Karpas-422 (cell line): Measurements from ENCODE around the gene GUCA2A. TPM values are rescaled to one million over a fixed set of nuclear protein-coding genes. Genes with fewer than 3 reads are reported as not detected.

Experiments
- DNase-seq: peaks from one replicate; pipeline ENCODE4 v3.0.0-alpha.2; 2015
- H2AFZ ChIP-seq: fragments of 200-600 bp; sonication (generic); 2 replicates; pipeline ENCODE4 v1.6.1; 2014; ENCODE audit warnings: antibody characterized with exemption, low read length, mixed read lengths
- H3K27ac ChIP-seq: fragments of 200-600 bp; sonication (generic); 2 replicates; pipeline ENCODE4 v1.5.1; 2014; ENCODE audit warnings: mild to moderate bottlenecking, low read length, moderate library complexity
- H3K27me3 ChIP-seq: fragments of 200-600 bp; sonication (generic); 2 replicates; pipeline ENCODE4 v1.6.1; 2014; ENCODE audit warnings: low read length, mixed read lengths
- H3K36me3 ChIP-seq: fragments of 200-600 bp; sonication (generic); 2 replicates; pipeline ENCODE4 v1.6.1; 2014; ENCODE audit warnings: low read length, mixed read lengths; ENCODE audit not compliant: insufficient read depth
- H3K4me1 ChIP-seq: fragments of 200-600 bp; sonication (generic); 2 replicates; pipeline ENCODE4 v1.6.1; 2014; ENCODE audit warnings: mild to moderate bottlenecking, low read length, mixed read lengths
- H3K4me2 ChIP-seq: fragments of 200-600 bp; sonication (generic); 2 replicates; pipeline ENCODE4 v1.6.1; 2014; ENCODE audit warnings: low read length, low read depth, mild to moderate bottlenecking; ENCODE audit not compliant: poor library complexity, severe bottlenecking
- H3K4me3 ChIP-seq: fragments of 200-600 bp; sonication (generic); 2 replicates; pipeline ENCODE4 v1.5.1; 2014; ENCODE audit warnings: mild to moderate bottlenecking, antibody characterized with exemption, low read length, mixed read lengths
- H3K79me2 ChIP-seq: fragments of 200-600 bp; sonication (generic); 2 replicates; pipeline ENCODE4 v1.6.1; 2014; ENCODE audit warnings: mild to moderate bottlenecking, low read length, mixed read lengths
- H3K9ac ChIP-seq: fragments of 200-600 bp; sonication (generic); 2 replicates; pipeline ENCODE4 v1.6.0; 2014; ENCODE audit warnings: low read length
- H3K9me2 ChIP-seq: fragments of 200-600 bp; sonication (generic), shearing (Covaris generic); replicated peaks from 2 replicates; pipeline ENCODE4 v1.6.0; 2014; ENCODE audit warnings: mild to moderate bottlenecking, low read length, moderate library complexity; ENCODE audit not compliant: insufficient read depth
- H3K9me3 ChIP-seq: fragments of 300-700, 200-600 bp; sonication (generic); 2 replicates; pipeline ENCODE4 v1.6.1; 2014; ENCODE audit warnings: low read length, mixed read lengths
- H4K20me1 ChIP-seq: fragments of 200-600 bp; sonication (generic); 2 replicates; pipeline ENCODE4 v1.6.1; 2014; ENCODE audit warnings: mild to moderate bottlenecking, antibody characterized with exemption, low read length, low read depth; ENCODE audit not compliant: insufficient read depth
- total RNA-seq: library from RNA; depleted of rRNA; stranded (reverse); fragments of >200 nt; shearing (Covaris generic); gene quantifications from 2 replicates; pipeline ENCODE4 v1.2.3, GENCODE V29; 2014; ENCODE audit warnings: low replicate concordance

Gene GUCA2A
- total RNA-seq, 1 experiment from 2014 or later, result not detected

GRCh38 chr1:42173961-42174735 lies 9.6 kb upstream of the GUCA2A start:
- 0 out of 2 replicates have a peak, but pooled peaks cover 5% of the 10 kb centered on the region for H4K20me1 ChIP-seq
- no peak overlapping the region for H3K9ac ChIP-seq
- H3K79me2 ChIP-seq, result no peaks in the 10 kb centered on the region
- no peaks in the 10 kb centered on the region for H3K4me1 ChIP-seq
- no peak for DNase-seq
- H3K36me3 ChIP-seq, result no peaks in the 10 kb centered on the region
- H3K27ac ChIP-seq, result no peak overlapping the region
- no peaks in the 10 kb centered on the region for H3K27me3 ChIP-seq
- H3K9me2 ChIP-seq, result no peaks in the 10 kb centered on the region
- no peaks in the 10 kb centered on the region for H3K9me3 ChIP-seq
- no peak overlapping the region for H2AFZ ChIP-seq
- H3K4me3 ChIP-seq, result no peak overlapping the region
- no peak overlapping the region for H3K4me2 ChIP-seq

DNA sequence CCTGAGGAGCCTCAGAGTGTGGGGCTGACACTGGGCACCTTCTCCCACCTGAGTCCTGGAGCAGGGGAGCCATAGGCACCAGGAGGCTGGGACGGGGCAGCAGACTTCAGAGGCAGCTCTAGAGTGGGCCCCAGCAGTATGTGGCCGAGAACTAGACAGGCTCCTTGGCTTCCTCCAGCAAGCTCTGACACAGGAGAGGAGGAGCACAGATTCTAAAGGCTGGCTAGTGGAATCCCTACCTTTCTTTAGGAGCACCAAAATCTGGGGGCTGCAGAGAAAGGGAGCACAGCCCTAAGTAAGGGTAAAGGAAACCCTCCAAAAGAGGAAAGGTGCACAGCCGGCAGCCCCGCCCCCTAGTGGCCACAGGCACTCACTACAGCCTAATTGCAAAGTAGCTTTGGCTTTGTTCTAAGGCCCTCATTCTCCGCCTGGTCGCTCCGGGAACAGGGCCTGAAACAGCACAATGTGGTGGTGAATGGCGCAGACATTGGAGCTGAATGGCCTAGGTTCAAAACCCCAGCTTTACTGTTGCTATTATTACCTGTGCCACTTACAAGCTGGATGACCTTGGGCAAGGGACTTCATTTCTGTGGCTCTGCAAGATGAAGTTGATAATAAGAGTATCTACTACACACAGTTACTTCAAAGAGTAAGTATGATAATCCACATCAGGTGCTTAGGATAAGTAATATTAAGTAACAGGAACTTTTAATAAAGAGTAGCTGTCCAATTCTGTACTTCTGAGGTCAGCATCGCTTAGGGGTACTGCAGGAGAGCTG lies 8.8 kb upstream of the GUCA2A start:
- H3K4me1 ChIP-seq, result no peaks in the 10 kb centered on the region
- H3K27me3 ChIP-seq, result no peaks in the 10 kb centered on the region
- no peaks in the 10 kb centered on the region for H3K9me2 ChIP-seq
- H3K9ac ChIP-seq, result no peak overlapping the region
- 0 out of 2 replicates have a peak, but pooled peaks cover 5% of the 10 kb centered on the region for H4K20me1 ChIP-seq
- no peak overlapping the region for H2AFZ ChIP-seq
- no peak overlapping the region for H3K27ac ChIP-seq
- H3K4me2 ChIP-seq, result no peak overlapping the region
- H3K36me3 ChIP-seq, result no peaks in the 10 kb centered on the region
- H3K4me3 ChIP-seq, result no peak overlapping the region
- no peaks in the 10 kb centered on the region for H3K79me2 ChIP-seq
- no peaks in the 10 kb centered on the region for H3K9me3 ChIP-seq
- peak; percentile 84 for DNase-seq

GRCh38 chr1:42172381-42173133 lies 8.0 kb upstream of the GUCA2A start:
- 0 out of 2 replicates have a peak, but pooled peaks cover 5% of the 10 kb centered on the region for H4K20me1 ChIP-seq
- no peaks in the 10 kb centered on the region for H3K27me3 ChIP-seq
- no peaks in the 10 kb centered on the region for H3K79me2 ChIP-seq
- H3K4me3 ChIP-seq, result no peak overlapping the region
- no peaks in the 10 kb centered on the region for H3K9me2 ChIP-seq
- H3K4me1 ChIP-seq, result no peaks in the 10 kb centered on the region
- H3K9ac ChIP-seq, result no peak overlapping the region
- H2AFZ ChIP-seq, result no peak overlapping the region
- H3K36me3 ChIP-seq, result no peaks in the 10 kb centered on the region
- no peak overlapping the region for H3K27ac ChIP-seq
- no peaks in the 10 kb centered on the region for H3K9me3 ChIP-seq
- H3K4me2 ChIP-seq, result no peak overlapping the region
- DNase-seq, result no peak

DNA sequence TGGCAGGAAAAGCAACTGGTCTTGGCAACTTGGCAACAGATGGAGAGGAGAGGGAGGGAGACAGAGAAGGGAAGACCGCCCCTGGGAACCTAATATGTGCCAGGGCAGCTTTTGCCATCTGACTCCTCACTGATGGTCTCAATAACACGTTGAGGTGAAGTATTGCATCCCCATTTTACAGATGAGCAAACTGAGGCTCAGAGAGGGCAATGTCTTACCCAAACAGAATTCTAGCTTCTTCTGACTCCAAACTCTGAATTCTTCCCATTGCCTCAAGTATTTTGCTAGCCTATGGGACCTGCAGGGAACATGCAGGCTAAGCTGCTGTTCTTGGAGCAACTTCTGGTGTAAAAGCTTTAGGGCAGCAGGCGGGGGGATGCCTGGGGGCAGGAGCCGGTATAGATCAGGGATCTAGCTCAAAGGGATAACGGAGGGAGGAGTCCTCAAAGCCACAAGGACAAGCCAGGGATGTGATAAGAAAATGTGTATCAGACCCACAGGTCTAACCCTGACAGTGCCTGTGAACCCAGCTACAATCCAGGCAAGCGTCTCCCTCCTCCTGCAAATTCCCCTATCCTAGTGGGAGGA lies 7.2 kb upstream of the GUCA2A start:
- Histone ChIP-seq H3K9me2 (no peaks in the 10 kb centered on the region), H4K20me1 (0 out of 2 replicates have a peak, but pooled peaks cover 5% of the 10 kb centered on the region), H3K79me2 (no peaks in the 10 kb centered on the region), H3K36me3 (no peaks in the 10 kb centered on the region), H3K4me2 (no peak overlapping the region), H3K9me3 (no peaks in the 10 kb centered on the region), H3K27ac (no peak overlapping the region), H2AFZ (no peak overlapping the region), H3K27me3 (no peaks in the 10 kb centered on the region), H3K9ac (no peak overlapping the region), H3K4me3 (no peak overlapping the region), H3K4me1 (no peaks in the 10 kb centered on the region)
- no peak for DNase-seq

DNA sequence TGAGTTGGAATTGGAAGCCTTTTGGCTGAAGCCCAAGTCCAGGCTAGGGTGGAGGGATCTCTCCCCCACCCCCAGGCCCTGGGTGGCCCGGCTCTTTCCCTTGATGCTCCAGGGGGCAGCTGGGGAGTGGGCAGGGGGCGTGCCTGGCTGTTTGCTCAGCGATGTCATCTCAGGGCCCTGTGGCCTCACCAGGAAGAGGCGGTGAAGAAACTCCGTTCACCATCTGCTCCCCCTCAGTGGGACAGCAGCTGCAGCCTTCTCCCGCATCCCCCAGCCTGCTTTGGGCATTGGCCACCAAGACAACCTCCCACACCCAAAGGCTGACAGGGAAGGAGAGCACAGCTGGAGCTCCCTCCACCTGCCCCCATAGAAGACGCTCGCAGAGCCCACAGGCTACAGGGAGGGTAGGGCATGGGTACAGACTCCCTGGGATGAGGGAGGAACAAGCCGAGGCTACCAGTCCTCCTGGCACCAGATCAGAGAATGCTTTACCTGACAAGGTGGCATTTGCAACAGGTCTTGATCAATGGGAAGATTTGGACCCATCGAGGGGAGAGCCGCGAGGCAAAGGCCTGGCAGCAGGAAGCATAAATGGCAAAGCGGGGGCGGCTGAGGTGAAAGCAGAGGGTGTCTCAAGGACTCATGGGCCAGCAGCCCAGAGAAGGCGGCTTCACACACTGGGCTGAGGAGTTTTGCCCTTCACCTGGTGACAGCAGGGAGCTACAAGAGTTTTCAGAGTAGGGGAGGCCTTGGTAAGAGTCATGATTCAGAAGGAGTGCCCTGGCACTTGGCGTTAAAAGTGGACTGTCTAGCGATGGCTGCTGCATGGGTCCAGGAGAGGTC lies 6.5 kb upstream of the GUCA2A start:
- Histone ChIP-seq H3K79me2 (no peaks in the 10 kb centered on the region), H3K27ac (no peak overlapping the region), H3K4me3 (no peak overlapping the region), H2AFZ (no peak overlapping the region), H3K4me1 (no peaks in the 10 kb centered on the region), H3K27me3 (no peaks in the 10 kb centered on the region), H3K9me3 (no peaks in the 10 kb centered on the region), H3K4me2 (no peak overlapping the region), H3K9ac (no peak overlapping the region), H3K9me2 (no peaks in the 10 kb centered on the region), H3K36me3 (no peaks in the 10 kb centered on the region), H4K20me1 (0 out of 2 replicates have a peak, but pooled peaks cover 5% of the 10 kb centered on the region)
- DNase-seq, result no peak

DNA sequence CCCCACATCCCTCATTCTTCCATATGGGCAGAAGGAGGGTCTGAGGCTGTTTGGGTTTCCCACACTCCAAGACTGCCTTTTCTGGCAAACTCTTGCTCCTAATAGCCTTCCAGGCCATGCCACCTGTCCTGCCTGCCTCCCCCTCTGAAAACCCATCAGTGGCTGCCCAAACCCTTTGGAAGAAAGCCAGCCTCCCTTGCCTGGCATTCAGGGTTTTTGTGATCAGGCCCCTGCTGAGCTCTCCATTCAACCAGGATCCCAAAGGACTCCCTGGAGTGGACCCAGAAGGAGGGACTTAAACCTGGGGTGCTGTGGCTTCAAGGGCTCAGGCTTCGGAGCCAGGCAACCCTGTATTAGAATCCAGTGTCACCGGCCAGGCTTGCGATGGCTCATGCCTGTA lies 4.2 kb upstream of the GUCA2A start:
- Histone ChIP-seq H4K20me1 (0 out of 2 replicates have a peak, but pooled peaks cover 5% of the 10 kb centered on the region), H3K4me1 (no peaks in the 10 kb centered on the region), H3K36me3 (no peaks in the 10 kb centered on the region), H3K9ac (no peak overlapping the region), H3K4me2 (no peak overlapping the region), H3K79me2 (no peaks in the 10 kb centered on the region), H3K9me3 (no peaks in the 10 kb centered on the region), H3K9me2 (no peaks in the 10 kb centered on the region), H2AFZ (no peak overlapping the region), H3K4me3 (no peak overlapping the region), H3K27ac (no peak overlapping the region), H3K27me3 (no peaks in the 10 kb centered on the region)
- DNase-seq, result no peak

DNA sequence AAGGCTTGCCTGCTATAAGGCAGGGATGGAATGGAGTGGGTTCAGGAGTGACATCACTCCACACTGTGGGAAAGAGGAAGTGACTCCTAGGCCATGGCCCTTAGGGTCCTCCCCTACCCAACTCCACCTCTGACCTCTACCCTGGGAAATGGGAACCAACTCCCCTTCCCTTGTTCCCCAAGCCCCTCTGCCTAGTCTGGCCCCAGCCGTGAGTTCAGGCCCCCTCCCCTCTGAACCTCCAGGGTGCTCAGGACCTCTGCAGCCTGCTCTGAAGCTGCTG lies 3.8 kb upstream of the GUCA2A start:
- Histone ChIP-seq H3K27ac (no peak overlapping the region), H3K9me3 (no peaks in the 10 kb centered on the region), H4K20me1 (0 out of 2 replicates have a peak, but pooled peaks cover 5% of the 10 kb centered on the region), H3K36me3 (no peaks in the 10 kb centered on the region), H3K27me3 (no peaks in the 10 kb centered on the region), H3K79me2 (no peaks in the 10 kb centered on the region), H2AFZ (no peak overlapping the region), H3K4me3 (no peak overlapping the region), H3K9ac (no peak overlapping the region), H3K4me1 (no peaks in the 10 kb centered on the region), H3K4me2 (no peak overlapping the region), H3K9me2 (no peaks in the 10 kb centered on the region)
- peak; percentile 49 for DNase-seq
